HL-60 (cell line): ENCODE results near the gene GORASP1.

Source experiments
- GABPA ChIP-seq: IDR thresholded peaks from 2 replicates; pipeline ENCODE4 v1.6.1; 2012; ENCODE audit warnings: low read depth
- POLR2AphosphoS5 ChIP-seq: IDR thresholded peaks from 2 replicates; pipeline ENCODE4 v1.6.1; 2012; ENCODE audit warnings: low read depth
- REST ChIP-seq: IDR thresholded peaks from 2 replicates; pipeline ENCODE4 v1.6.1; 2012; ENCODE audit warnings: low read depth; ENCODE audit not compliant: insufficient replicate concordance
- SPI1 ChIP-seq: IDR thresholded peaks from 2 replicates; pipeline ENCODE4 v1.6.1; 2012; ENCODE audit warnings: low read depth, mild to moderate bottlenecking, borderline replicate concordance
- TF ChIP-seq, protein P1 (sequence below): IDR thresholded peaks from one replicate; pipeline ENCODE4 v1.5.1; 2011; ENCODE audit warnings: low read length, control low read depth, inconsistent platforms; ENCODE audit not compliant: insufficient read depth

- TF ChIP-seq, protein P1, sequence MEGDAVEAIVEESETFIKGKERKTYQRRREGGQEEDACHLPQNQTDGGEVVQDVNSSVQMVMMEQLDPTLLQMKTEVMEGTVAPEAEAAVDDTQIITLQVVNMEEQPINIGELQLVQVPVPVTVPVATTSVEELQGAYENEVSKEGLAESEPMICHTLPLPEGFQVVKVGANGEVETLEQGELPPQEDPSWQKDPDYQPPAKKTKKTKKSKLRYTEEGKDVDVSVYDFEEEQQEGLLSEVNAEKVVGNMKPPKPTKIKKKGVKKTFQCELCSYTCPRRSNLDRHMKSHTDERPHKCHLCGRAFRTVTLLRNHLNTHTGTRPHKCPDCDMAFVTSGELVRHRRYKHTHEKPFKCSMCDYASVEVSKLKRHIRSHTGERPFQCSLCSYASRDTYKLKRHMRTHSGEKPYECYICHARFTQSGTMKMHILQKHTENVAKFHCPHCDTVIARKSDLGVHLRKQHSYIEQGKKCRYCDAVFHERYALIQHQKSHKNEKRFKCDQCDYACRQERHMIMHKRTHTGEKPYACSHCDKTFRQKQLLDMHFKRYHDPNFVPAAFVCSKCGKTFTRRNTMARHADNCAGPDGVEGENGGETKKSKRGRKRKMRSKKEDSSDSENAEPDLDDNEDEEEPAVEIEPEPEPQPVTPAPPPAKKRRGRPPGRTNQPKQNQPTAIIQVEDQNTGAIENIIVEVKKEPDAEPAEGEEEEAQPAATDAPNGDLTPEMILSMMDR: no peak
- TF ChIP-seq REST (no peak), GABPA (no peak), POLR2AphosphoS5 (no peak), SPI1 (no peak)
Observed at GRCh38 chr3:39135170-39135805, 27.9 kb upstream of the GORASP1 start.
